Stimulated activated CD4-positive, alpha-beta T cell treated with anti-CD3 and anti-CD28 coated beads, Interleukin-15, amount 100 ng/mL, for 24 hours (primary cell): ENCODE results near the gene SMTN.
"Not testable (repeated sequence)": the region's sequence is repeated elsewhere in the genome, so short reads cannot be mapped to it uniquely, and the experiment has no call there.

Experiments used
- DNase-seq: peaks from one replicate; pipeline ENCODE4 v3.0.0-alpha.2; 2020

SMTN gene

DNA sequence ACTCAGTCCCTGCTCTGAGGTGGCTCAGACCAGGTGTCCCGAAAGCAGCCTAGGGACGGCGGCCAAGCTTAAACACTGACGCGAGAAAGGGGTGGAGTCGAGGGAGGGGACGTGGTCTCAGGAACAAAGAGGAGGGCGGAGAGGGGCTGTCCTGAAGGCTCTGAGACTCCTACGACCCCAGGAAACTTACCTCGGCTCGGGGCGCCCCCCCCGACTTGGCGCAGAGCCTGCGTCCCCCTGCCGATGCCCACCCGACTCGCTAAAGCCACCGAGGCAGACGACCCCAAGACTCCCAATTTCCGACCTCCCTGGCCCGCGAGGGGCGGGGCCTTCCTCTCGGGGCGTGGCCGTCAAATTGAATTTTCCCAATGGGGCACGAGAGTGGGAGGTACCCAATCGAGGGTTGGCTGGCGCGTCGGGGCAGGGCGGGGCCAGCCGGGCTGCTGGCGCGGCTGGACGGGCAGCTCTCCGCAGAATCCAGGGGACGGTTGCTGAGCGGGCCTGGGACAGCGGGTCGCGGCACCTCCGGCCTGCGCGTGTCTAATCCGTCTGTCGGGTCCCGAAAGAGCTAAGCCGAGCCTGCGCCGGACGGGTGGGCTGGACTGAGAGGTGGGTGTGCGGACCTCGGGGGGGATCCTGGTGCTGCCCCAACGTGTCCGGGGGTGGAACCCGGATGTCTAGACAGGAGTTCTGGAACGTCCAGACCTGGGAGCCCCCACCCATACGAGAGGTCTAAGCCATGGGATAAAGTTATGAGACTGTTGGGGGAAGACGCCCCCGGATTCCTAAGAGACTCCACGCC lies at the start of gene SMTN:
Gene SMTN (plus strand): TSS at position 471 of the 802 bp plus-strand sequence. CDS start 1,941 bp downstream, outside the sequence.
- peak; percentile 93 for DNase-seq

GRCh38 chr22:31036671-31037550 lies 44.2 kb upstream of the SMTN start:
- no peak for DNase-seq

DNA sequence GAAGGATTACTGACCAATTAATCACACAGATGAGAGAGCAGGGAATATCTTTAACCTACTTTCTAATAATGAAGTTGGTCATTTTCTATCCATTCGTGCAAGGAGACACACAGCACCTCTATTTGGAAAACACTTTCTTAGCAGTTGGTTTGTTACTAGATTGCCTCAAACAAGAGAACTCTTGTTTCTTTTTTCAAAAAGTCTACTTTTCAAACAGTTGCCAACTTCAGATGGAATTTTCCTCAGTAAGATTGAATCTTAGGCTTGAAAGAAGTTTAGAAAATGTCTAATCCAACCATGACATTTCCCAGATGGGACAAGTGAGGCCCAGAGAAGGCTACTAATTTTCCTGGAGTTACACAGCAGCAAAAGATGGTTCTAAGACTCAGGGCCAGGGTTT lies 42.4 kb upstream of the SMTN start:
- no peak for DNase-seq

DNA sequence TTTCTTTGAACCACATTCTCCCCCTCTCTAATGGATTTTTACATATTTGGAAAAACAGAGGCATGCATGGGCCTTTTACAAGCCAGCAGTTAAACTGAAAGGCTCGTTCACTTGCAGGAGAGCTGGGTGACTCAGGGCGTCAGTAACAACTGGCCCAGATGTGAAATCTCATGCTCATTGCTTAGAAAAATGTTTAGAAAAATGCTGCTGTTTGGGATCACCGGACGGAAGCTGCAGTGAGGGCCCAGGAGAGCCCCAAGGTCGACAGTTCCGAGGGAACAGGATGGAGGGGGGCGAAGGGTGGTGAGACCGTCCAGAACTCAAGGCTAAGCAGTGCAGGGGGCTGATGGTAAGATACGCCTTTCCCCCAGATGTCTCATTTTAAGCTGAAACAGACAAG lies 41.7 kb upstream of the SMTN start:
- DNase-seq = no peak

DNA sequence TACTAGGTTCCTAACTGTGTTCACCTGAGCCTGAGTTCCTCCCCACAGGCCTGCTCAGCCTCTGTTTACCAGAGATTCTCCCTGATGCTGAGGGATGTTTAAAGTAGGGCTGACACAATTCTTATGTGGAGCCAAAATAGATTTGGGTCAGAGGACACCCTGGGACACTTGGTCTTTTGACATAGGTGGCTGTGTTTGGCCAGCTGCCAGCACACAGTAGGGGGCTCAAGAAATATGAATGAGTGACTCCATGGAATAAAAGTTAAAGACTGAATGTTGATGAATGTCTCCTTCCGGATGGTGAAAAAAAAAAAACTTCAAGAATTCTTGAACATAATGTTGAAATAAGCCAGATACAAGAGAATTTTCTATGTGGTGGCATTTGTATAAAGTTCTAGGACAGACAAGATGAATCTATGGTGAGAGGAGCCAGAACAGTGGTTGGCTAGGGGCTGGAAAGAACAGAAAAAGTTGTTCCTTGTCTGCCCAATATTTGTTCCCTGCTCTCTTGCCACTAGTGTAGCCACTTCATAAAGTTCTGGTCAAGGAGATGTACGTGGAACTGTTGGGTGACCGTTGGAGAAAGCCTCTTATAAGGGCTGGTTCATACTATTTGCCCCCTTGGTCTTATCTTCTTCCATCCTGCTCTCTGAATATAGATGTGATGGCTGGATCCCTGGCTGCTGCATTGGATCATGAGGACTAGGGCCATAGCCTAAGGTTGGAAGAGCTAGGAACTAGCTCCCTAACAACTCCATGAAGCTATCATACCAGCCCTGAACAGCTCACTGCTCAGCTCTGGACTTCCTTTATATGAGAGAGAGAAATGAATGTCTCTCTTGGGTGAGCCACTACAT lies 40.3 kb upstream of the SMTN start:
- DNase-seq = no peak

DNA sequence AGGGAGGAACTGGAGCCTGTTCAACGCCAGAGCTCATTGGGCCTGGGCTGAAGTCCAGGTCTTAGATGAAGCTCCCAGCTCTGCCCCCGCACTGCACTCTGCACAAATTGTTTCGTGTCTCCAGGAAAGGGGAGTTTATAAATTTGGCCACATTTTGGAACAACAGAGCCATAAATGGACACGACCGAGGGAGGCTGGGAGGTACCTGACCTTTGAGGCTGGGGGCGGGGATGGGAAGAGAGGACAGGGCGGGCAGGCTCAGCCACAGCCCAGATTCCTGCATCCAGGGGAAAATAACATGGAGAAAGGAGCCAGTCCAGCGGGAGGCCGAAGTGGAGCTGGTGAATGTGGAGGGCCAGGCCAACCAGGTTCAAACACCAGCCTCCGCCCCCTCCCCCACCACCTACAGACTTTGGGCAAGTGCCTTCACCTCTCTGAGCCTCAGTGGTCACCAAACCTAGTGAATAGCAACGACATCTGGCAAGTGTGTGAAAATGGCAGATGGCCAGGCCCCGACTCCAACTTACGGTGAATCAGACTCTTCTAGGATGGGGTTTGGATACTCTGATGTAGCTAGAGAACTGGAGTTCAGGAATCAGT lies 36.8 kb upstream of the SMTN start:
- DNase-seq = no peak

DNA sequence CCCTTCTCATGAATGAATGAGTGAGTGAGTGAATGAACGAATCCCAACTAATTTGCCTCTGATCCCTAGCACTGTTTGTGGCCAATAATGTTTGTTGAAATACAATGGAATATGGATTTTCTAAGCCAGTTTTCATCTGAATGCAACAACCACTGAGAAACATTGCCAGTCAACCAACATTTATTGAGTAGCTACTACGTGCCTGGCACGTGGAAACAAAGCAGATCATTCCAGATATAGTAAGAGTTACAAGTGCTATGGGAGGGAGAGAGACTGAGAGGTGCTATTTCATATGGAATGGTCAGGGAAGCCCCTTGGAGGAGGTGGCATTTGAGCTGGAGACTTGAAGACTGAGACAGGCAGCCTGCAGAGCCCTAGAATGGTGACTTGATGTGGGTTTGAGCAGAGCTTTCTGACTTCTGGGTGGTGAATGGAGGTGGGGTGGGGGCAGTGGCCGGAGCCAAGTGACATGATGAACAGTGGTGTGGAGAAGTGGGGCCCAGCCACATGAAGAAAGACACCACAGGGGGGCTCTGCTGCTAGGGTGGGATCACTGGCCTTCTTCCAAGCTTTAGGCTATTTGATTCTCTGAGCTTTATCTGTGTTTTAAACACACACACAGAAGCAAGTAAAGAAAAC lies 35.1 kb upstream of the SMTN start:
- DNase-seq = no peak

GRCh38 chr22:31046539-31047226 lies 34.4 kb upstream of the SMTN start:
- no peak for DNase-seq

DNA sequence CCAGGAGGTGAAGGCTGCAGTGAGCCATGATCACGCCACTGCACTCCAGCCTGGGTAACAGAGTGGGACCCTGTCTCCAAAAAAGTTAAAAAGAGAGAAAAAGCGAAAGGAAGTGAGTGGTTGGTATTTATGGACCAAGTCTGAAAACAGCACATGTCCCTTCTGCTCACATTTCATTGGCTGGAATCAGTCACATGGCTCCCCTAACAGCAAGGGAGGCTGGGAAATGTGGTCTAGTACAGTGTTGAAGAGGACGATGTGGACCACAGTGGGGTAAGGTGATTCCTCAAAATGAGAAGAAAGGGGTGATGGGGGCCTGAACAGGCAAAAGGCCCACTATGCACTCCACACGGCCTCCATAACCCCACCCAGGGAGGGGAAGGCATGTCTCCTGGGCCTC lies 32.5 kb upstream of the SMTN start:
- DNase-seq = no peak

DNA sequence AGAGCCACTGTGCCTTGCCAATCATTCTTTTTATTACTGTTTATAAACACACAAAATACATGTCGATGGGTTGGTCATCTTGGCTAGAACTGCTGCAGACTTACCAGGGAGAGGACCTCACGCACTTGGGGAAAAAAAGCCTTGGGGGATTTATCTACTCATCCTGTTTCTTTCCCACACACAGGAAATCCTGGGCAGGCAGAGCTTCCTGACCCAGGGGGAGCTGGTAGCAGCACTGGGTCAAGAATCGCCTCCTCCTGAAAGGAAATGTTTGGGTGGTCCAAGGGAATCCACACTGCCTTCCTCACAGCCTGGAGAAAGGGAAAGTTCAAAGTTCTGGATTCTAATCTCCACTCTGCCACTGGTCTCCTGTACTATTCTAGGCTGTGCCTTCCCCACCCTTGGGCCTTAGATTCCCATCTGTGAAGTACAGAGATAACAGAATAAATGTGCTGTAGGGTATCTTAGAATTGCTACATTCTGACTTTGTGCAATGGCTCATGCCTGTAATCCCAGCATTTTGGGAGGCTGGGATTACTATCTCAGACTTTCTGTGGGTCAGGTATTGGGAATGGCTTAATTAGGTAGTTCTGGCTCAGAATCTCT lies 31.2 kb upstream of the SMTN start:
- no peak for DNase-seq

GRCh38 chr22:31055117-31055634 lies 25.9 kb upstream of the SMTN start:
- DNase-seq = no peak

GRCh38 chr22:31055635-31056159 lies 25.4 kb upstream of the SMTN start:
- no peak for DNase-seq

DNA sequence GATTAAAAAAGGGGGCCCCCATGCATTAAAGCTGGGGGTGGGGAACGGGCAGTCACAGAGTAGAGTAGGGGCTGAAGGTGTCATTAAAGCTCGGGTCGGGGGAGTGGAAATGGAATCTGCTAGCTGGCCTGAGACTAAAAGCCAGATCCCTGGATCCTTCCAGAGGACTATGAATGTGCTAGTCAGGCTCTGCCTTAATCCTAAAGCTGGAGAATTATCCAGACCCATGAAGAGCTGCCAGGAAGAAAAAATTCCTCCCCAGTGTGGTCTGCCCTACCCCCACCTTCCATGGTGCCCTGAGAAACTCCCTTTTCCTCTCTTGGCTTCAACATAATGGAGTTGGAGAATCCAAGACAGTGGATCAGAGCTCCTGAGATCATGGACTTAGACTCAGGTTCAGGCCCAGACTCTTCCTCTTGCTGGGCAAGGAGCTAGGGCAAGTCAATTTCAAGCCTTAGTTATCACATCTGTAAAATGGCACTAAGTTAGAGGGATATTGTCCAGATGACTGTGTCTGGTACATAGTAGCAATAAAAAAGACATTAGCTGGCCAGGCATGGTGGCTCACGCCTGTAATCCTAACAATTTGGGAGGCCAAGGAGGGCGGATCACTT lies 24.0 kb upstream of the SMTN start:
- no peak for DNase-seq

DNA sequence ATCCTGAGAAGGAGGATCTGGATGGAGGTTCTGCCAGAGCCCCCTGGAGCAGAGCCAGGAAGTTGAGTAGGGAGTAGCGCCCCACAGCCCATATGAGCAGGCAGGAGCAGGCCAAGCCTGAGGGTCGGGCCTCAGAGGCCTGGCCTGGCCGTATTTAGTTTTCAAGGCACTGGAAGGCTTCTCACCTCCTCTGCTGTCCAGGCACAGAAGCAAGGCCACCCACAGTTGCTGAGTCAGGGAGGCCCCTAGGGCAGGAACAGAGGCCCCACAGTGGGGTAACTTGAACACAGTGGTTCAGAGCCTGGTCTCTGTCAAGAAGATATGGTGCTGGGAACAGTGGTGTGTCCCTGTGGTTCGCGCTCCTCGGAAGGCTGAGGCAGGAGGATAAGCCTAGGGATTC lies 21.5 kb upstream of the SMTN start:
- not testable (repeated sequence) for DNase-seq

- no peak for DNase-seq
Measured at GRCh38 chr22:31062566-31063230, 18.4 kb upstream of the SMTN start.

- no peak for DNase-seq
Measured at GRCh38 chr22:31064369-31064768, 16.7 kb upstream of the SMTN start.

GRCh38 chr22:31068970-31069369 lies 12.1 kb upstream of the SMTN start:
- no peak for DNase-seq

DNA sequence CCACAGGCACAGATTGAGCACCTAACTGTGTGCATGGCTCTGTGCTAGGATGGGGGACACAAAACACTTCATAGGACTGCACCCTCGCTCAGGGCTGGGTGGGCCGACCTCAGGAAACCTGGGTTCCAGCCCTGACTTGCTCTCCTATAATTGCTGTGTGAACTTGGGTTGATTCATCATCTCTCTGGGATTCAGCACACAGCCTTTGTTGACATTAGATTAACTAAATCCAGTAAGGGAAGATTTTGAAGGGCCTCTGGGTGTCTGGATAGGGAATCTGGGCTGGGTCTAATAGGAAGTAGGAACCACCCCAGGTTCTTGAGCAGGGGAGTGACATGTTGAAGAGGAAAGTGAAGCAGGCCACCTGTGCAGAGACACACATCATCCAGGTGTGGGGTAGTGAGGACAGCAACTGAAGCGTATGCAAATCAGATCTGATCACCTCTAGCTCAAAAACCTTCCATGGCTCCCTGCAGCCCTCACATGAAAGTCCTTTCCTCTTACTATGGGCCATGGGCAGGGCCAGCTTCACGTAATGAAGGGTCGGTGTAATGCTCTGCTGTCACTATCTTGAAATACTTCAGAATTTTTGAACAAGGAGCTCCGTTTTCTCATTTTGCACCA lies 11.3 kb upstream of the SMTN start:
- DNase-seq = not testable (repeated sequence)

GRCh38 chr22:31073125-31073524 lies 8.0 kb upstream of the SMTN start:
- not testable (repeated sequence) for DNase-seq
